SU-DHL-6 (cell line): ENCODE measurements around the gene USP6NL.

Source experiments
- H2AFZ ChIP-seq: fragments of 200-600 bp; sonication (generic); 2 replicates; pipeline ENCODE4 v1.6.1; 2014; ENCODE audit warnings: low read depth, mild to moderate bottlenecking, moderate library complexity, mixed read lengths, antibody characterized with exemption, low read length; ENCODE audit not compliant: severe bottlenecking
- H3F3A ChIP-seq: fragments of 200-600 bp; shearing (Covaris generic); 2 replicates; pipeline ENCODE4 v1.6.0; 2016; ENCODE audit warnings: antibody characterized with exemption, mild to moderate bottlenecking; ENCODE audit not compliant: insufficient read depth
- H3K27ac ChIP-seq: fragments of 200-600 bp; sonication (generic); 2 replicates; pipeline ENCODE4 v1.5.1; 2016; ENCODE audit warnings: low read depth, mild to moderate bottlenecking, low read length, moderate library complexity, mixed read lengths
- H3K27me3 ChIP-seq: fragments of 200-600 bp; sonication (generic), shearing (Covaris generic); 2 replicates; pipeline ENCODE4 v1.6.0; 2014; ENCODE audit warnings: mild to moderate bottlenecking, low read length
- H3K36me3 ChIP-seq: fragments of 200-600 bp; sonication (generic); 2 replicates; pipeline ENCODE4 v1.6.1; 2014; ENCODE audit warnings: mild to moderate bottlenecking, low read length, mixed read lengths
- H3K4me2 ChIP-seq: fragments of 300-600, 200-600 bp; shearing (Covaris generic), sonication (generic); 2 replicates; pipeline ENCODE4 v1.6.0; 2014; ENCODE audit warnings: low read length, low read depth, mild to moderate bottlenecking; ENCODE audit not compliant: poor library complexity, severe bottlenecking
- H3K4me3 ChIP-seq: fragments of 200-600 bp; sonication (generic); 2 replicates; pipeline ENCODE4 v1.5.1; 2014; ENCODE audit warnings: antibody characterized with exemption, low read length, mild to moderate bottlenecking, mixed read lengths; ENCODE audit not compliant: insufficient read depth, poor library complexity, severe bottlenecking
- H3K79me2 ChIP-seq: fragments of 200-600 bp; sonication (generic); 2 replicates; pipeline ENCODE4 v1.6.1; 2014; ENCODE audit warnings: mild to moderate bottlenecking, low read length, moderate library complexity; ENCODE audit not compliant: insufficient read depth
- H3K9ac ChIP-seq: fragments of 200-600 bp; sonication (generic); 2 replicates; pipeline ENCODE4 v1.7.0; 2014; ENCODE audit warnings: mild to moderate bottlenecking, low read length
- H3K9me2 ChIP-seq: fragments of 200-600 bp; sonication (generic); replicated peaks from 2 replicates; pipeline ENCODE4 v1.6.1; 2014; ENCODE audit warnings: low read length; ENCODE audit not compliant: insufficient read depth
- H3K9me3 ChIP-seq: fragments of 200-600 bp; sonication (generic); 2 replicates; pipeline ENCODE4 v1.6.1; 2014; ENCODE audit warnings: low read length, mixed read lengths; ENCODE audit not compliant: insufficient read depth
- H4K20me1 ChIP-seq: fragments of 200-600 bp; sonication (generic); 2 replicates; pipeline ENCODE4 v1.6.1; 2014; ENCODE audit warnings: low read depth, mild to moderate bottlenecking, antibody characterized with exemption, low read length, moderate library complexity, mixed read lengths
- EZH2phosphoT487 ChIP-seq: fragments of 200-600 bp; sonication (generic), shearing (Covaris generic); conservative IDR thresholded peaks from 2 replicates; pipeline ENCODE4 v1.6.1; 2018; ENCODE audit warnings: mild to moderate bottlenecking, antibody characterized with exemption, low read length, moderate library complexity, mixed read lengths
- TF ChIP-seq, protein P1 (sequence below): fragments of 200-600 bp; sonication (generic); IDR thresholded peaks from one replicate; pipeline ENCODE4 v1.5.1; 2017; ENCODE audit warnings: antibody characterized with exemption, mild to moderate bottlenecking, low read length, moderate library complexity; ENCODE audit not compliant: insufficient read depth, poor library complexity, severe bottlenecking

USP6NL gene

DNA sequence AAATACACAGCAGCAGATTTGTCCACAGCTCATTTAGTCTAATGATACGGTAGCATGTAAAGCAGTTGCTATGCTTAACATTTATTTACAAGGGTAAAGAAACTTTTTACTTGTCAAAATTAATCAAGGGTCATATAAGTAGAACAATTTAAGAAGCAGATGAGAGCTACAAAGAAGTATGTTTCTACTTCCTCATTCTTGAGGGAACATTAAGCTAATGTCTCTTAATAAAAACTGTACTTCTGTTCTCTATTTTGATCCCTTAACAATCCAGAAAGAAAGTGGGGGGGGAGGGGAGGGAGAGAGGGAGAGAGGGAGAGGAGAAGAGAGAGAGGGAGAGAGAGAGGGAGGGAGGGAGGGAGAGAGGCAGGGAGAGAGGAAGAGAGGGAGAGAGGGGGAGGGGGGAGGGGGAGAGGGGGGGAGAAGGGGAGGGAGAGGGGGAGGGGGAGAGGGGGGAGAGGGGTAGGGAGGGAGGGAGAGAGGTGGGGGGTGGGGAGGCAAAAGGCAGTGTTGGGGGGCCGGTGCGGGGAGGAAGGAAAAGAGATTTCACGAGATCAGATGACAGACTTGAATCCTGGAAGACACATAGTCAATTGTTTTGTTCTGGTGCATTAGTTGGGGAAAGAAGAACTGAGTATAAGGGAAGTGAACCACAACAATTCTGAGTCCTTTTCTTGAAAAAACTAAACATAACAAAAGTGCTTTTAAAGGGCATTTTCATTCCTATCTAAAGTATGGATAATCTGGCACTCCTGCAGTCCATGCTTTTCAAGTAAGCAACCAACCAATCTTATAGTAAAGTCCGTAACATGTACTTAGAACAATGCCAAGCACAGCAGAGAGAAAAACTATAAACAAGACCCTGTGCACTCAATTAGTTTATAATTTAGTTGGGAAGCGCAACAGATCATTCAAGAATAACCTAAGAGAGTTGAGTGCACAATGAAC is 128.0 kb downstream of the USP6NL start:
- Histone ChIP-seq H3K4me3 (no peak overlapping the region), H3F3A (peaks cover 20% of the 10 kb centered on the region), H3K9ac (no peak overlapping the region), H3K9me2 (no peaks in the 10 kb centered on the region), H3K36me3 (peaks cover 73% of the 10 kb centered on the region), H3K27me3 (no peaks in the 10 kb centered on the region), H3K27ac (no peak overlapping the region), H4K20me1 (no peaks in the 10 kb centered on the region), H3K4me2 (no peak overlapping the region), H2AFZ (no peak overlapping the region), H3K9me3 (no peaks in the 10 kb centered on the region), H3K79me2 (no peaks in the 10 kb centered on the region)
- TF ChIP-seq EZH2phosphoT487: no peak
- TF ChIP-seq, protein P1, sequence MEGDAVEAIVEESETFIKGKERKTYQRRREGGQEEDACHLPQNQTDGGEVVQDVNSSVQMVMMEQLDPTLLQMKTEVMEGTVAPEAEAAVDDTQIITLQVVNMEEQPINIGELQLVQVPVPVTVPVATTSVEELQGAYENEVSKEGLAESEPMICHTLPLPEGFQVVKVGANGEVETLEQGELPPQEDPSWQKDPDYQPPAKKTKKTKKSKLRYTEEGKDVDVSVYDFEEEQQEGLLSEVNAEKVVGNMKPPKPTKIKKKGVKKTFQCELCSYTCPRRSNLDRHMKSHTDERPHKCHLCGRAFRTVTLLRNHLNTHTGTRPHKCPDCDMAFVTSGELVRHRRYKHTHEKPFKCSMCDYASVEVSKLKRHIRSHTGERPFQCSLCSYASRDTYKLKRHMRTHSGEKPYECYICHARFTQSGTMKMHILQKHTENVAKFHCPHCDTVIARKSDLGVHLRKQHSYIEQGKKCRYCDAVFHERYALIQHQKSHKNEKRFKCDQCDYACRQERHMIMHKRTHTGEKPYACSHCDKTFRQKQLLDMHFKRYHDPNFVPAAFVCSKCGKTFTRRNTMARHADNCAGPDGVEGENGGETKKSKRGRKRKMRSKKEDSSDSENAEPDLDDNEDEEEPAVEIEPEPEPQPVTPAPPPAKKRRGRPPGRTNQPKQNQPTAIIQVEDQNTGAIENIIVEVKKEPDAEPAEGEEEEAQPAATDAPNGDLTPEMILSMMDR: no peak

GRCh38 chr10:11482306-11482705 is 129.1 kb downstream of the USP6NL start:
- no peak overlapping the region for H2AFZ ChIP-seq
- TF ChIP-seq EZH2phosphoT487: no peak
- TF ChIP-seq, protein P1: no peak

DNA sequence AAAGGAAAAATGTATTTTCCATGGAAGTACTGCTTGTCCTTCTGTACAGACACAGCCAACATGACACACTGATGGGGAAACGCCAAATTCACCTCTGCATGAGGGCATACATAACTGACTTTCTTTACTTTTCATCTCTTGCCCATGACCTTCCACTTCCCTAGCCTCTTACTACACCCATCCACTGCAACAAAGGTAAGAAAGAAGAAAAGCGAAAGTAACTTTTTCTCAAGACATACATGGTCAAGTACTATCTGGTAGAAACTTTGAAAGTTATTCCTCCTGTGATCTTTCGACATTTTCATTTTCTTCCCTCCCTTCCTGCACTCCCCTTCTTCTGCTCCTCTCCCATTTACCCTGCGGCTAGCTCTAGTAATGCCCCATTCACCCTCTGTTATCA is 130.8 kb downstream of the USP6NL start:
- H3K4me2 ChIP-seq: no peak overlapping the region
- H3K27me3 ChIP-seq: no peaks in the 10 kb centered on the region
- peaks cover 29% of the 10 kb centered on the region; the same call in 1 of the 2 replicates for H3F3A ChIP-seq
- no peaks in the 10 kb centered on the region for H4K20me1 ChIP-seq
- H3K9ac ChIP-seq: no peak overlapping the region
- H2AFZ ChIP-seq: no peak overlapping the region
- no peaks in the 10 kb centered on the region for H3K79me2 ChIP-seq
- no peak overlapping the region for H3K4me3 ChIP-seq
- H3K27ac ChIP-seq: no peak overlapping the region
- H3K9me2 ChIP-seq: no peaks in the 10 kb centered on the region
- no peak for TF ChIP-seq EZH2phosphoT487
- TF ChIP-seq, protein P1: no peak
- peaks cover 67% of the 10 kb centered on the region for H3K36me3 ChIP-seq
- no peaks in the 10 kb centered on the region for H3K9me3 ChIP-seq

More at GRCh38 chr10:11482306-11482705, 129.1 kb downstream of the USP6NL start:
- Histone ChIP-seq H3K4me2 (no peak overlapping the region), H3K9me2 (no peaks in the 10 kb centered on the region), H3K79me2 (no peaks in the 10 kb centered on the region), H4K20me1 (no peaks in the 10 kb centered on the region), H3K36me3 (peaks cover 75% of the 10 kb centered on the region), H3K27ac (no peak overlapping the region), H3K9me3 (no peaks in the 10 kb centered on the region), H3K9ac (no peak overlapping the region), H3K4me3 (no peak overlapping the region), H3K27me3 (no peaks in the 10 kb centered on the region), H3F3A (peaks cover 25% of the 10 kb centered on the region; the same call in 1 of the 2 replicates)
